H1 (cell line): ENCODE results near the gene LMNTD2. TPM values are rescaled to one million over a fixed set of nuclear protein-coding genes. Genes with fewer than 3 reads are reported as not detected.
A peak's percentile ranks its signal among the peaks of the same experiment; 100 is the strongest.

Source experiments
- ATF2 ChIP-seq: IDR thresholded peaks from 2 replicates; pipeline ENCODE4 v1.6.1; 2012; ENCODE audit warnings: low read length, inconsistent platforms
- BCL11A ChIP-seq, 2 experiments: IDR thresholded peaks; one replicate each; pipeline ENCODE4 v1.6.1; 2011; ENCODE audit warnings: low read depth in 2 of 2, low read length in 2 of 2, mild to moderate bottlenecking in 2 of 2
- BRCA1 ChIP-seq: IDR thresholded peaks from 2 replicates; pipeline ENCODE4 v1.6.1; 2012; ENCODE audit warnings: low read depth, low read length, improper control_type of control experiment
- EGR1 ChIP-seq: IDR thresholded peaks from 2 replicates; pipeline ENCODE4 v1.6.1; 2011; ENCODE audit warnings: low read depth, low read length, borderline replicate concordance
- NANOG ChIP-seq: IDR thresholded peaks from 2 replicates; pipeline ENCODE4 v1.6.1; 2011; ENCODE audit warnings: low read length, low read depth, mild to moderate bottlenecking, inconsistent platforms; ENCODE audit not compliant: insufficient read depth, poor library complexity, severe bottlenecking
- RAD21 ChIP-seq, 2 experiments: IDR thresholded peaks in 1 of 2; conservative IDR thresholded peaks in 1 of 2; 2 replicates each; pipeline ENCODE4 v1.6.1; 2011; ENCODE audit warnings: low read depth in 2 of 2, low read length in 2 of 2, improper control_type of control experiment in 1 of 2, inconsistent platforms in 1 of 2, mild to moderate bottlenecking in 1 of 2, moderate library complexity in 1 of 2
- TAF7 ChIP-seq: optimal IDR thresholded peaks from 2 replicates; pipeline ENCODE3; 2011; ENCODE audit warnings: low read depth, mild to moderate bottlenecking, inconsistent platforms, low read length, moderate library complexity, borderline replicate concordance
- YY1 ChIP-seq: IDR thresholded peaks from 2 replicates; pipeline ENCODE4 v1.6.1; 2011; ENCODE audit warnings: low read depth, mild to moderate bottlenecking, low read length
- polyA plus RNA-seq, 7 experiments: library from polyadenylated mRNA; depleted of rRNA in 3 of 7; stranded (reverse) in 5 of 7; unstranded in 2 of 7; fragments of >200 nt in 5 of 7; fragments of 200-250 nt in 2 of 7; gene quantifications; 1 replicate in 5 of 7; 2 replicates in 1 of 7; 4 replicates in 1 of 7; pipeline versions ENCODE4 v1.2.1 to v1.2.3, GENCODE V29; 2011 to 2013; ENCODE audit warnings: missing spikeins in 2 of 7, mixed read lengths in 2 of 7
- total RNA-seq: library from RNA; stranded (reverse); fragmentation: NEBNext Ultra II Directional; extraction: Animal tissue kit (Norgen Biotek cat#: 25700); gene quantifications from 2 replicates; pipeline ENCODE4 v1.2.1, GENCODE V29; 2021
- TF ChIP-seq, protein P1 (sequence below): IDR thresholded peaks from 2 replicates; pipeline ENCODE4 v1.6.1; 2012; ENCODE audit warnings: inconsistent platforms

The LMNTD2 gene
- total and polyA plus RNA-seq, 2 of the 8 experiments (the other 6 are each of a cell fraction or from before 2014, with no cell fraction given): 1.6 to 3.1 TPM

DNA sequence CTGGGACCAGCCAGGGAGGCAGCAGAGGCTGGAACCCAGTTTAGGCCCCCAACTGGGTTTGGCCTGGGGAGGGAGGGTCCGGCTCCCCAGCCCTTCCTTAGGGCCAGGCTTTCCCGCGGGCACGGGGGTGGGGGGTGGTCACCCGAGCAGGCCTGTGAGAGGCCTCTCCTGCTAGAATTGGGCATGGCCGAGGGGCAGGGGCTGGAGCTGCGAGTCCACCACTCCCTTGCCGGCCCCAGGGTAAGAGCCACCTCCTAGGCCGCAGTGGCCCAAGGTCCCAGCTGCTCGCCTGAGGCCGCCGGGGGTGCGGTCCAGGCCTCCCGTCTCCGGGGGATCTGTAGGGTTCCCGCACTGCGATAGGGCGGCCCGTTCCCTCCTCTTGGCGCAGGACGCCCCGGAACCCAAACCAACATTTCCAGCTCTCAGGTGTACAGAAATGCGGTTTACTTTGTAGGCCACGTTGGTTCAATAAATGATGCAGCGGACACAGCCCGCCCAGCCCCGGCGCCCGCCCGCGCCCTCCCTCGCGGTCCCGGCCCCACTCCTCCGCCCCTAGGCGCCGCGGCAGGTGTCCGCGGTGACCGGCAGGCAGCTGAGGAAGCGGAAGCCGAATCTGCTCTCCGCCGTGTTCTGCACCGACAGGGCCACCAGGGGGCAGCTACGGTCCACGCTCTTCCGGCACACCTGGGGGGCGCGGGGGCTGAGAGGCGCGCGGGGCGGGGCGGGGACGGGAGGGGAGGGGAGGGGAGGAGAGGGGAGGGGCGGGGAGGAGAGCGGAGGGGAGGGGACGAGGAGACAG, 5.9 kb downstream of the LMNTD2 start (continued):
- TF ChIP-seq, protein P1, sequence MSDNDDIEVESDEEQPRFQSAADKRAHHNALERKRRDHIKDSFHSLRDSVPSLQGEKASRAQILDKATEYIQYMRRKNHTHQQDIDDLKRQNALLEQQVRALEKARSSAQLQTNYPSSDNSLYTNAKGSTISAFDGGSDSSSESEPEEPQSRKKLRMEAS: 0 out of 2 replicates have a peak, but pooled peaks have one; percentile 48
- TF ChIP-seq ATF2 (no peak), BRCA1 (no peak), BCL11A (IDR thresholded peaks at IDR 0.05; ENCODE audit: low read depth in 2 of 2, low read length in 2 of 2) (no peak), EGR1 (no peak), YY1 (no peak), NANOG (no peak), TAF7 (peak; percentile 11), RAD21 (IDR thresholded peaks at IDR 0.05 in 1 of 2, conservative IDR thresholded peaks at IDR 0.05 in 1 of 2; ENCODE audit: low read depth in 2 of 2, low read length in 2 of 2) (peak; percentile 77 to 79)
